HEK293 (cell line): Measurements from ENCODE around the gene PAM.

Experiments used
- ATF2 ChIP-seq: fragments of 450-650 bp; formaldehyde crosslinking; IDR thresholded peaks from 2 replicates; pipeline ENCODE4 v1.5.1; 2016; ENCODE audit warnings: missing biosample characterization, missing genetic modification characterization, low read depth
- BCL11B ChIP-seq: fragments of 450-650 bp; formaldehyde crosslinking; IDR thresholded peaks from 2 replicates; pipeline ENCODE4 v1.5.1; 2016; ENCODE audit warnings: low read depth, missing biosample characterization, missing genetic modification characterization
- FEZF1 ChIP-seq: fragments of 450-650 bp; formaldehyde crosslinking; IDR thresholded peaks from 2 replicates; pipeline ENCODE4 v1.5.1; 2016; ENCODE audit warnings: missing biosample characterization, missing genetic modification characterization
- HIC1 ChIP-seq: fragments of 450-650 bp; formaldehyde crosslinking; IDR thresholded peaks from 2 replicates; pipeline ENCODE4 v1.5.1; 2016; ENCODE audit warnings: missing biosample characterization, missing genetic modification characterization
- MEIS1 ChIP-seq: sonication (generic); formaldehyde crosslinking; IDR thresholded peaks from 2 replicates; pipeline ENCODE4 v1.8.1; 2022; ENCODE audit warnings: missing genetic modification reagents, mild to moderate bottlenecking, borderline replicate concordance
- MZF1 ChIP-seq: fragments of 450-650 bp; formaldehyde crosslinking; IDR thresholded peaks from 2 replicates; pipeline ENCODE4 v1.5.1; 2017; ENCODE audit warnings: missing biosample characterization, missing genetic modification characterization, borderline replicate concordance
- PATZ1 ChIP-seq: fragments of 450-650 bp; formaldehyde crosslinking; IDR thresholded peaks from 2 replicates; pipeline ENCODE4 v1.5.1; 2016; ENCODE audit warnings: missing biosample characterization, missing genetic modification characterization
- ZBTB11 ChIP-seq: fragments of 450-650 bp; formaldehyde crosslinking; conservative IDR thresholded peaks from 2 replicates; pipeline ENCODE4 v1.5.1; 2016; ENCODE audit warnings: low read depth, missing biosample characterization, missing genetic modification characterization
- ZBTB48 ChIP-seq: fragments of 450-650 bp; formaldehyde crosslinking; IDR thresholded peaks from 2 replicates; pipeline ENCODE4 v1.5.1; 2016; ENCODE audit warnings: missing biosample characterization, missing genetic modification characterization
- ZNF114 ChIP-seq: fragments of 450-650 bp; formaldehyde crosslinking; IDR thresholded peaks from 2 replicates; pipeline ENCODE4 v1.5.0; 2017; ENCODE audit warnings: missing biosample characterization, missing genetic modification characterization
- ZNF157 ChIP-seq: fragments of 450-650 bp; formaldehyde crosslinking; IDR thresholded peaks from 2 replicates; pipeline ENCODE4 v1.5.1; 2016; ENCODE audit warnings: missing biosample characterization, missing genetic modification characterization
- ZNF16 ChIP-seq: fragments of 450-650 bp; formaldehyde crosslinking; IDR thresholded peaks from 2 replicates; pipeline ENCODE4 v1.5.1; 2016; ENCODE audit warnings: low read depth, missing biosample characterization, missing genetic modification characterization
- ZNF2 ChIP-seq: fragments of 450-650 bp; formaldehyde crosslinking; IDR thresholded peaks from 2 replicates; pipeline ENCODE4 v1.5.1; 2016; ENCODE audit warnings: missing biosample characterization, missing genetic modification characterization
- ZNF248 ChIP-seq: fragments of 450-650 bp; formaldehyde crosslinking; IDR thresholded peaks from 2 replicates; pipeline ENCODE4 v1.5.1; 2017; ENCODE audit warnings: missing biosample characterization, missing genetic modification characterization
- ZNF280C ChIP-seq: fragments of 450-650 bp; formaldehyde crosslinking; IDR thresholded peaks from 2 replicates; pipeline ENCODE4 v1.5.1; 2016; ENCODE audit warnings: missing biosample characterization, missing genetic modification characterization
- ZNF366 ChIP-seq: fragments of 450-650 bp; formaldehyde crosslinking; conservative IDR thresholded peaks from 2 replicates; pipeline ENCODE4 v1.5.1; 2016; ENCODE audit warnings: missing biosample characterization, missing genetic modification characterization
- ZNF48 ChIP-seq: fragments of 450-650 bp; formaldehyde crosslinking; IDR thresholded peaks from 2 replicates; pipeline ENCODE4 v1.5.1; 2016; ENCODE audit warnings: missing biosample characterization, missing genetic modification characterization
- ZNF560 ChIP-seq: fragments of 450-650 bp; formaldehyde crosslinking; IDR thresholded peaks from 2 replicates; pipeline ENCODE4 v1.5.1; 2017; ENCODE audit warnings: missing biosample characterization, missing genetic modification characterization, borderline replicate concordance
- ZNF624 ChIP-seq: fragments of 450-650 bp; formaldehyde crosslinking; IDR thresholded peaks from 2 replicates; pipeline ENCODE4 v1.5.1; 2017; ENCODE audit warnings: missing biosample characterization, missing genetic modification characterization

Gene PAM

GRCh38 chr5:102958481-102959011, 203.4 kb downstream of the PAM start (continued):
- TF ChIP-seq PATZ1 (tag by site-specific recombination) (no peak), ZNF48 (tag by site-specific recombination) (no peak), ZBTB48 (tag by site-specific recombination) (peak; percentile 35; the same call in 1 of the 2 replicates), ZNF157 (no peak), ZNF280C (tag by site-specific recombination) (no peak), ZNF624 (tag by site-specific recombination) (no peak), HIC1 (tag by site-specific recombination) (no peak), ATF2 (tag by site-specific recombination) (no peak), ZNF16 (tag by site-specific recombination) (no peak), MZF1 (tag by site-specific recombination) (no peak), ZNF248 (tag by site-specific recombination) (no peak), ZBTB11 (tag by site-specific recombination) (no peak), ZNF366 (tag by site-specific recombination) (no peak), FEZF1 (tag by site-specific recombination) (peak; percentile 41; the same call in 1 of the 2 replicates), ZNF2 (no peak), ZNF114 (tag by site-specific recombination) (no peak), MEIS1 (CRISPR knock-in tag) (no peak), BCL11B (tag by site-specific recombination) (no peak), ZNF560 (no peak)
- TF ChIP-seq, all 188 proteins: peak for 5
